Activated effector memory CD4-positive, alpha-beta T cell treated with Interleukin-2 at 50 U/mL for 16 hours (primary cell): ENCODE measurements around the gene MIER2.
"Not testable (repeated sequence)": the region's sequence is repeated elsewhere in the genome, so short reads cannot be mapped to it uniquely, and the experiment has no call there.

ENCODE experiments used
- DNase-seq: peaks from one replicate; pipeline ENCODE4 v3.0.0-alpha.2; 2020

Gene MIER2

GRCh38 chr19:355536-355935 is 10.9 kb upstream of the MIER2 start:
- not testable (repeated sequence) for DNase-seq

DNA sequence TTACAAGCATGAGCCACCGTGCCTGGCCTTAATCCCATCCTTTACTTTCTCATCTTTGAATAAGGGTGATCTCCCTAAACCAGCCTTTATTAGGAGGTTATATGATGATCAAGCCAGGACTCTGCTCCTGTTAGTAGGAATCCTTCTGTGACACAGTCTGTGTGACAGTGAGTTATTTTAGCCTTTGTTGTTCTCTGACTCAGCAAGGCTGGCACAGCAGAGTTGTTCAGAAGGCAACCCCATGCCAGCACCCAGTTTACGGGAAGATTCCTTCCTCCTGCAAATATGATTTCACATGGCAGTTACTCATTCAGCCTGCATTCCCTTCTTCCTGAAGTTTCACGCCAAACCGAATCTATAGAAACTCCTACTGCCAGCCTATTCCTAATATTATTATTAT is 10.5 kb upstream of the MIER2 start:
- DNase-seq = no peak

DNA sequence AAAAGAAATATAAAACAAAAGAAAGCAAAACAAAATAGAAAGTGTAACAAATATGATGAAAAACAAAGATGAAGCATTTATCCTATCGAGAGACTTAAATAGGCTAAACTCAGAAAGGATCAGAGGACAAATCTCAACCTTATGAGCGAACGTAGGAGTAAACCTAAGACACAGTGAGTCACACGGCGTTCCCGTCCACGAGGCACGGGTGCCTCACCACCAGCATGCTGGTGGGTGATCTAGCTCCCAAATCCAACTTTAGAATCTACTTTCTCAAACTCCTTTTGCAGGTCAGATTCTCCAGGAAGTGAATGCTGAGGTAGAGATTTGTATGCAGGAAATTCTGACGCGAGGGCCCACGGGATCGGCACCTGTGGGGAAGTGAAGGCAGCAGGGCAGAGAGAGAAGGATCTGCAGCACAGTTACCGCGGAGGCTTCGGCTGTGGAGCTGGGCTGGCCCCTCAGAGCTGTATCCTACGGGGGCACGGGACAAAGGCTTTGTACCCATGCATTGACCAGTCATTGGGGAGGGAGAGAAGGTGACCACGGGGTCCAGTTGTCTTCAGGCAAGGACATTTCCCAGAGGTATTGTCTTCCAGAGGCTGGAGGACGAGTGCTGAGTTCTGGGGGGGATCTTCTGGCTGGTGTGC is 7.5 kb upstream of the MIER2 start:
- no peak for DNase-seq

DNA sequence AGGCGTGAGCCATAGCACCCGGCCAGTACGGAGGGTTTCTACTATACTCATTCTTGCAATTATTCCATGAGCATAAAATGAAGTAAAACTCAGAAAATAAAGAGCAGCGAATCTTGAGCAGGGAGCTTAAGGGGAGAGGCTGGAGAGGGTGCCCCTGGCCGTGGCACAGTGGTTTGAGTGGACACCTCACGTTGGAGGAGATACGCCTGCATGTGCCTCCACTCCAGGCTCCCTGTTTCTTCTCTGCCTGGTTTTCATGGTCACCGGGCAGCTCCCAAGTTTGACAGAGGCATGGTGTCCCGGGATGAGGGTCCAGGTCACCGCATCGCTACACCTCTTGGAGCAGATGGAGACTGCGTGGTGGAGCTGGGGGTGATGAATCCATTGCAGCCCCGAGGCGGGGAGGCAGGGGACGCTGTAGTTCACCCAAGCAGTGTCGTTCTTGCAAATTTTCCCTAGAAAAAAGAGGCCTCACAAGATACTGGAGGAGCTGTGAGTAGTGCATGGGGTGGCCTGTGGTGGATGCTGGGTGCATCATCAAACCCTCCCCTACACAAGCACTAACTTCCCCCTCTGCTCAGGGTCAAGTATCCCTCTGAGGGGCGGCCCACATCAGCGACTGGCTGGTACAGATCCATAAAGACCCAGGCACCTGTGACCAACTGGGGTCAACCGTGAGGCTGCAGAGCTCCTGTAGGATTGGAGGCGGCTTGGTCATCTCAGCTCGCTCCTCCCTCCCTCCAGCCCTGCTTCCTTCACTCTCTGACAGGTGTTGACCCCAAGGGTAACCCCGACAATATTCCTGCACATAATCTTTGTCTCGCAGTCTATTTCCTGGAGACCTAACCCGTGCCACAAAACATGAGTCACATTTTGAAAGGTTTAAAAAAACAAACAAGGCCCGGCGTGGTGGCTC is 3.6 kb upstream of the MIER2 start:
- DNase-seq = no peak

- no peak for DNase-seq
These were observed 804 bp upstream of the MIER2 start for GRCh38 chr19:345320-345879.

DNA sequence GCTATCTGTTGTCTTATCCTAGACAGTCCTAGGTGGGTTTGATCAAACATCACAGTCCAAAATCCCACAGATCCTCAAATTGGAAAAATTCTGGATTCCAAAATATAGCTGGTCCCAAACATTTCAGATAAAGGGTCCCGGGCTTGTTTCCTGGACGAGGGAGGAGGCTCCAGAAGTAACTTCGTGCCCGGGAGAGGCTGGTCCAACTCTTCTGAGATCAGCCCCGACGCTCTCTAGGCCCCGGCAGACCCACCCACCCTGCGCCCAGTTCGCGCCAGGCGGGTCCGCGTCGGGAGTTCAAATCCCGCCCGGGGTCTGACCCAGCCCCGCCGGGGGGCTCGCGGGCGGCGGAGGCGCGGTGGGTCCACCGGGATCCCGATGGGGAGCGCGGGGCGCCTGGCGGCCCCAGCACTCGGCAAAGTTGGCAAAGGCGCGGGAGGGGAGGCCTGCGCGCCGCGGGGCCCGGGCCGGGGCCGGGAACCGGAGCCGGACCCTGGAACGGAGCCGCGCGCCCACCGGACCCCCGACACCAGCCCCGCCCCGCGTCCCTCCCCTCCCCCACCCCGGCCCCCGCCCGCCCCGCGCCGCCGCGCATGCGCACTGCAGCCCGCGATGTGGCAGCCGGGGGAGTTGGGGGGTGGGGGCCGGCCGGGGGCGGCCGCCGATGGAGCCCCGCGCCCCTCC is 513 bp downstream of the MIER2 start:
- DNase-seq = no peak

DNA sequence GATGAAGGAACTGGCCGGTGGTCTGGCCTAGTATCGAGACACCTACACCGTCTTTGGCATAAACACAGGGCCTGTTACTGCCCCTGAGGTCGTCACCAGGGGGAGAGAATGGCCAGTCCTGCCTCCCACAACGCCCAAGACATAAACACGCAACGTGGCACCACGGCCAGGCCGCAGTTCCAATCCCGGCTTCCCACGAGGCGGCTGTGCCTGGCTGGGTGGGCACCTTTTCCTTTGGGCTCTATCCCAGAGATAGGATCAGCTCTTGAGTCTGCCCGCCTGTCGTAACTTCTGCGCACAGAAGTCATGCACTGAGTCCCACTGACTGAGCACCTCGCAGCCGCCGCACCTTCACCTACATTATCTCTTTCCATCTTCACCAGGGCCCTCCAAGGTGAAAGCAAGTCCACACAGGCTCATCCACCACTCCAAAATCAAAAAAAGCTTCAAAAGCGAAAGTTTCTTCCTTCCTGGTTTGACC is 1.1 kb downstream of the MIER2 start:
- DNase-seq = no peak

DNA sequence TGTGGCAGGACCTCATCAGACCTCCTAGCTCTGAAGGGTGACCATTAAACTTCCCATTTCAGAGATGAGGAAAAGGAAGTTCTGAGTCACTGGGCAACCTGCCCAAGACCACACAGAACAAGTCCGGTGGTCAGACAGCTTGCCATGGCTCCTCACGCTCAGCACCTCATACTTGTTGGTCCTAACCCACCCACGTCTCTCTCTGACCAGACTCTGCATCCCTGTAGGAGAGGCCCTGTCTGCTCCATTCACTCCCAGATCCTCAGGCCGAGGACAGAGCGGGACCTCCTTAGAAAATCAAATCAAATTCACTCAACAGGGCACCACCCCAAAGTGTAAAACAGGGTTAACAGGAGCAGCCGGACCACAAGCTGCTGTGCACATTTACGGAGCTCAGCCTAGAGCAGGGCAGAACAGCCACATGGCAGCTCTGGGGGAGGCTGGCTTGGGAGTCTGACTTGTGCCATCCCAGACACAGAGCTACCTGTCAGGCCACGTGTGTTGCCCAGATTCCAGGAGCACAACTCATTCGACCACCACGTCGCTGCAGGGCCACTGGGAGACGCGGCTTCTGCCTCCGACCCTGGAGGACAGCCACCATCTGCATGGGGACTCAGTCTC is 1.7 kb downstream of the MIER2 start:
- no peak for DNase-seq

DNA sequence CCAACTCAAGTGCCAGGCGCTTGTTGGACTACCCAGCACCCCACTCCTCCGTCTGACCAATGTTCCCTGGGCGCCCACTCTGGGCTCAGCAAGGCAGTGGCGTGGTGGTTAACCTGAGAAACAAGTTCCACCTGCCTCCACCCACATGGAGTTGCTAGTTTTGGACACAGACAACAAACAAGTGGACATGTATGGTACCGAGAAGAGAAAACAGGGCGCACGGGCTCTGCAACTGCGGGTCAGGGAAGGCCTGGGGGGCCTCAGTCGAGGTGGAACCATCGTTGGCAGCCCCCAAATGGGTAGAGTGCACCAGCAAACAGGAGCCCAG is 2.5 kb downstream of the MIER2 start:
- DNase-seq = no peak

DNA sequence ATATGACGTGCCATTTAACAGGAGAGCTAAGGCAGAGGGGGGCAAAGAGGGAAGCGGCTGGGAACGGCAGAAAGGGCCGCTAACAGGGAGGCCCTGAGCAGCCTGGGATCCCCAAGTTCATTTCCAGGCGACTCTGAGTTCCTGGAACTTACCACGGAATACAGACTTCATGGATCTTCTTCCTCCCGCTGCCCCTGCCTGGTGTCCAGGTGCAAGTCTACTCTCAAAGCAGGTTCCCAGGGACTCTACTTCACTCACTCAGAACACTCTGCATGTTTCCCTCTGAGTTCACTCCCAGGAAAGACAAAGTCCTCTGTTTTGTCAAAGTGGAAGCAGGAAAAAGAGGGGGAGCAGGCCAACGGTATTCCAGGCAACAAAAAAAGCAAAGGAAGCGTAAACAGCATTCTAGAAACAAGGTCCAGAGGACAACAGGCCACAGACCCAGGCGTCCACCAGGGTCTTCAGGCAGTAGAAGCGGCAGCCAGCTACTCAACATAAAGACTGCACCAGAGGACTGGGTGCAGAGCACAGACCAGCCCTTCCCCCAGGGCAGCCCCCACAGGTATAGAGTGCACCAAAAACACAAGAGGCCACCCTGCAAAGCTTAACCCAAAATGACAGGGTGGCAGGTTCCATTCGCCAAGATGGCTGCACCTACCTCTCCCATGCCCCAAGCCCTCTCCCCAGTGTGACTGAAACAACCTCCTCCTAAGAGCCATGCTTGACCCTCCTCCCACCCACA is 3.0 kb downstream of the MIER2 start:
- no peak for DNase-seq

DNA sequence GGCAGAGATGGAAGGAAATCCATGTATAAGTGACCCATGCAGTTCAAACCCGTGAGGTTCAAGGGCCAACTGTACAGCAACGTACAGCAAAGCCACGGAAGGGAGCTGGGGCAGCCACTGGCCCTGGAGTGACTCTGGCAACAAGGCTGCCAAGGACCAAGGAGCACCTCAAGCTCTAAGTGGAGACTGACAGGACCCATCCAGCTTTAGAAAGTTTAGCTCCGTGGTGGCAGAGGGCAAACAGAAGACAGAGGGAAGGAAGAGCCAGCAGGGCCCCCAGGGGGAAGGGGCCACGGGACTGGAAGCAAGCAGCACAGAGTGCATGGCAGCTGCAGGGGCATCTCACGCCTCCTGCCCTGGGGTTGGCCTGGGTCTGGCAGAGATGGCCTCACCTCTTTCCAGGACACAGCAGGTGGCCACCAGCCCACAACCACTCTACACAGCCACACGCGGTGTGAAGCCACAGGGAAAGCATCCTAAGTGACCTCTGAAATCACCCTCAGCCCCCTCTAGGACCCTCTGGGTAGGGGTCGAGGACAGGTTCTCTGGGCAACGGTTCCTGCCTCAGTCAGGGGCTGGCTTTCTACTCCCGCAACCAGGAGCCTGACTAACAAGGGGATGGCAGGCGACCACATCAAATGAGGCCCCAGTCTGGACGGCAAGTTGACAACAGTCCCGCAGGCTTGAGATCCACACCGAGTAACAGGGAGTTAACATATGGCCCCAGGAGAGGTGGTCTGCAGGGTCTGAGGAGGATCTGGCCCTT is 3.8 kb downstream of the MIER2 start:
- no peak for DNase-seq

GRCh38 chr19:339262-339887 is 5.2 kb downstream of the MIER2 start:
- DNase-seq = no peak

DNA sequence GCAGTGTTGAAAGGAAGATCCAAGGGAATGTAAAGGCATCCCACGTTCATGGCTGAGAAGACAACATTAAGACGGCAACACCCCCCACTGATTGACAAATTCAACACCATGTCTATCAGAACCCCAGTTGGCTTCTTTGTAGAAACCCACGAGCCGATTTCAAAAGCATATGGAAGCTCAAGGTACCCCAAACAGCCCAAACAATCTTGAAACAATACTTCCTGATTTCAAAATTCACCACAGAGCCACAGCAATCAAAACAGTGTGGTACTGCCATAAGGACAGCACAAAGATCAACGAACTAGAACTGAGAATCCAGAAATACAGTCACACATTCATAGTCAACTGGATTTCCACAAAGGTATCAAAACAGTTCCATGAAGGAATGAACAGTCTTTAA is 6.2 kb downstream of the MIER2 start:
- DNase-seq = no peak

DNA sequence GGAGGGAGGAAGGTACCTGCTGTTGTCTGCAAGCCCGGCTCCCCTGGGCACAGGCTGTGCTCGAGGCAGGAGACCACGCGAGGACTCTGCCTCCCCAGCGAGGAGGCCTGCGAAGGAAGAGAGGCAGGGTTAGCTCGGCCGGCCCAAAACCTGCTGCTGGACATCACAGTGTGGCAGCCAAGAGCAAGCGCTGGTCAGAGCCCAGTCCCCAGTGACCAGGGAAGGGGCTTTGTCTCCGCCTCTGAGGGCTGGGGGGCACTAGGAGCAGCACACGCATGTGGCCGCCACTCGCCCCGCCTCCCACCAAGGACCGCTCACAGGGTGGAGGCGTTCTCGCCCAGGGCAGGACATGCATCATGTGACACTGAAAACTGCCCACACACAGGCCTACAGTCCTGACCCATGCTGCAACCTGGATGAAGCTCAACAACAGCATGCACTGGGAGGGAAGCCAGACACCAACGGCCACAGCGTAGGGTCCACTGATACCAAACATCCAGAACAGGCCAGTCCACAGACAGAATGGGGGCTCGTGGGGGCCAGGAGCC is 8.5 kb downstream of the MIER2 start:
- DNase-seq = no peak

- no peak for DNase-seq
These were observed 9.0 kb downstream of the MIER2 start for GRCh38 chr19:335486-336066.

- DNase-seq = no peak
These were observed 9.5 kb downstream of the MIER2 start for GRCh38 chr19:335072-335471.

DNA sequence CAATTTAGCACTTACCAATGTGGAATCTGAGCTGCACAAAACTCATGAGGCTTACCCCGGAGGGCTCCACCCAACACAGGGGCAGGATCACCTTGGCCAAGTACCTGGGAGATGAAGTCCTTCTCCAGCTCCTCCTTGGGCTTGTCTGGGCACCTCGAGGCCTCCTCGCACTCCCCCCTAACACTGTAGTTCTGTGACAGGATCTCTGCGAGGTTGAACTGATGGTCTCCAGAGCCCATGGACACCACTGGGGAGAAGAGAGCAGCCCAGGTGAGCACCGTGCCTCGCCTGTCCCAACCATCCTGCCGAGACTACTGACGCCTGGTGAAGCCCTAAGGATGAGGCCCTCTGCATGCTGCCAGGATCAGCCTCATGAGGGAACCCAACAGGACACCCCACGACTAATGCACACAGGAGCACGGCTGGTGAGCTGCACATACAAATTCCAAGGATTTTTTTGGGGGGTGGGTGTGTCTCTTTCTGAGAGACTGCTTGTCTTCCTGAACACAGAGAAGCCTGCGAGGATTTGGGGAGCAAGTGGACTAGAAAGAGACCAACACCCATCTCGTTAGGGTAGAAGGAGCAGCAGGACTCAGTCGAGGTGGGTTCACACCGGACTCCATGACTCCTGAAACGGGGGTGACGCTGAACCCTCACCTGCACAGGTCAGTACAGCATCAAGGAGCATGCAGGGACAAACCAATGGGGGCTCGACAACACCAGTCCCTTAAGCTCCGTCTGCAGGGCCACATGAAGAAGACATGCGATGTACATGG is 10.1 kb downstream of the MIER2 start:
- no peak for DNase-seq

GRCh38 chr19:330503-330902 is 14.1 kb downstream of the MIER2 start:
- no peak for DNase-seq

GRCh38 chr19:329876-330275 is 14.7 kb downstream of the MIER2 start:
- no peak for DNase-seq
